IPS-NIHi7 (cell line): Measurements from ENCODE around the gene EIF2S2.
"Not testable (repeated sequence)": the region's sequence is repeated elsewhere in the genome, so short reads cannot be mapped to it uniquely, and the experiment has no call there.

Experiments
- DNase-seq: peaks from one replicate; pipeline ENCODE4 v3.0.0; 2012; ENCODE audit warnings: mixed read lengths; ENCODE audit errors: extremely low spot score

Gene EIF2S2, protein sequence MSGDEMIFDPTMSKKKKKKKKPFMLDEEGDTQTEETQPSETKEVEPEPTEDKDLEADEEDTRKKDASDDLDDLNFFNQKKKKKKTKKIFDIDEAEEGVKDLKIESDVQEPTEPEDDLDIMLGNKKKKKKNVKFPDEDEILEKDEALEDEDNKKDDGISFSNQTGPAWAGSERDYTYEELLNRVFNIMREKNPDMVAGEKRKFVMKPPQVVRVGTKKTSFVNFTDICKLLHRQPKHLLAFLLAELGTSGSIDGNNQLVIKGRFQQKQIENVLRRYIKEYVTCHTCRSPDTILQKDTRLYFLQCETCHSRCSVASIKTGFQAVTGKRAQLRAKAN

DNA sequence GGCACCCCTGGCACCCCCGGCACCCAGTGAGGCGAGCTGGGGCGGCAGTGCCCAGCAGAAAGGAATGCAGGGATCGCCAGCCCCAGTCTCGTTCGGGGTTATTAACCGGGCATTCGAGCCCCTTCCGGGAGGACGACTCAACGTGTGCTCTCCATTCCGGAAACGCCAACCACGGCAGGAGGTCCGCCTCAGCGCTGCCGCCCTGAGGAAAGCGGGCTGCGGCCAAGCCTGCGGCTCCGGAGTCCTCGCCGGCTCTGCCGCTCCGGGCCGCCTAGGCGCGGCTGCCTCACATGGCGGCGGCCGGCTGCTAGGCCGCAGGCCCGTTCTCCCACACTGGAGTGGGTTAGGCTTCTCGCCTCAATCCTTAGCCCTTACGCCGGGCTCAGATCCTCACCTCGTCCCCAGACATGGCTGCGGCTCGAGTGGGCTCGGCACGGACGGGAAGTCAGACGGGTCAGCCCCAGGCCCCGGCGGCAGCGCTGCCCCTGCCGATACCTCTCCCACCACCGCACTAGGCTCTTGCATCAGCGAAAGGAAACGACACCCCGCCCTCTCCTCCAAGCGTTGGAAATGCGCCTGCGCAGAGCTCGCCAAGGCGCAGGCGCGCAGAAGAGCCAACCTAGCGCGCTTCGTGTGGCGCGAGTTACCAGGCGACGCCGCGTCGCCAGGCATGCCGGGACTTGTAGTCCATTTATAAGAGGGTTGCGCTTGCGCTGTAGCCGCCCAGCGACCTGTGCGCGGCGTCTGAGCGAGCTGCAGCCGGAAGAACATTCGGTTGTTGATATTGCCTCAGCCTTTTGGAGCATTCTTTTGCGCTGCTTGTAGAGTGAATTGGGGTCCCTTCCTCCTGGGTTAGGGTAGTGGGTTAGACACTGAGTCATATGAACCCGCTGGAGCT is at the start of gene EIF2S2:
TSS of gene EIF2S2 (minus strand) at position 542 of the 898 bp plus-strand sequence. CDS start at position 409, 133 bp downstream.
- peak; percentile 98 for DNase-seq

DNA sequence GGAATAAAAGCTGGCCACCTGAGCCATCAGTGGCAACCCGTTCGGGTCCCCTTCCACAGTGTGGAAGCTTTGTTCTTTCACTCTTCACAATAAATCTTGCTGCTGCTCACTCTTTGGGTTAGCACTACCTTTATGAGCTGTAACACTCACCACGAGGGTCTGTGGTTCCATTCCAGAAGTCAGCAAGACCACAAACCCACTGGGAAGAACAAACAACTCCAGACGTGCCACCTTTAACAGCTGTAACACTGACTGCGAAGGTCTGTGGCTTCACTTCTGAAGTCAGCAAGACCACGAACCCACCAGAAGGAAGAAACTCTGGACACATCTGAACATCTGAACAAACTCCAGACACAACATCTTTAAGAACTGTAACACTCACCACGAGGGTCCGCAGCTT is 45.7 kb upstream of the EIF2S2 start:
- not testable (repeated sequence) for DNase-seq

DNA sequence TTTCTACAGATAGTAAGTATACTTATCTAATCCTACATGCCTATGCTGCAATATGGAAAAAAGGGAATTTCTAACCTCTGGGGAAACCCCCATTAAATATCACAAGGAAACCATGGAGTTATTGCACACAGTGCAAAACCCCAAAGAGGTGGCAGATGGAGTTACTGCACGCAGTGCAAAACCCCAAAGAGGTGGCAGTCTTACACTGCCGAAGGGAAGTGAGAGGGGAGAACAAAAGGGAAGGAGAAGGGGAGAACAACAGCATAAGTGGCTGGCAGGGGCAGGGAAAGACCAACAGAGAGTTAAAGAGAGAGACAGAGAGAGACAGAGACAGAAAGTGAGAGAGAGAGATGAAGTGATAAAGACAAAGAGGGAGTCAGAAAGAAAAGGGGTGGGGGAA is 43.8 kb upstream of the EIF2S2 start:
- DNase-seq, result no peak

DNA sequence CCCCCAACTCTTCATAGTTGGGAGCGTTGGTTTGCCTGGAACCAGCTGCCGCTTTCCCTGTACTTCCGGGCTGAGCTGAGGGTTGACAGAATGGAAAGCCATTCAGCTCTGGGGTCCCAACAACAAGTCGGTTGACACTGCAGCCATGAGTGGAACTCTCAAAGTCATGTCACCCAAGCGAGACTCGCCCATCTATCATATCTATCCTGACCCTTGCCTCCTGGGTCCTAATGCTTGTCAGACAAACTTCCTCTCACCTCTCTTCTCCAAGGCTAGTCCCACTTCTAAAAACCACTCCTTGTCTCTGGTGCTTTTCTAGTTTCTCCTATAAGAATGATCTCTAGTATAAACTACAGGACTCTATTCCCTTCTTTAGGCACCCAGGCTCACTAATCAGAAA is 41.1 kb upstream of the EIF2S2 start:
- DNase-seq, result not testable (repeated sequence)

DNA sequence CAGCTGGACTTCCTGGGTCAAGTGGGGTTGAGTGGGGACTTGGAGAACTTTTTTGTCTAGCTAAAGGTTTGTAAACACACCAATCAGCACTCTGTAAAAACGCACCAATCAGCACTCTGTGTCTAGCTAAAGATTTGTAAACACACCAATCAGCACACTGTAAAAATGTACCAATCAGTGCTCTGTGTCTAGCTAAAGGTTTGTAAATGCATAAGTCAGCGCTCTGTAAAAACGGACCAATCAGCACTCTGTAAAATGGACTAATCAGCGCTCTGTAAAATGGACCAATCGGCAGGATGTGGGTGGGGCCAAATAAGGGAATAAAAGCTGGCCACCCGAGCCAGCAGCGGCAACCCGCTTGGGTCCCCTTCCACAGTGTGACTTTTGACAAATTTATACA is 40.0 kb upstream of the EIF2S2 start:
- not testable (repeated sequence) for DNase-seq

DNA sequence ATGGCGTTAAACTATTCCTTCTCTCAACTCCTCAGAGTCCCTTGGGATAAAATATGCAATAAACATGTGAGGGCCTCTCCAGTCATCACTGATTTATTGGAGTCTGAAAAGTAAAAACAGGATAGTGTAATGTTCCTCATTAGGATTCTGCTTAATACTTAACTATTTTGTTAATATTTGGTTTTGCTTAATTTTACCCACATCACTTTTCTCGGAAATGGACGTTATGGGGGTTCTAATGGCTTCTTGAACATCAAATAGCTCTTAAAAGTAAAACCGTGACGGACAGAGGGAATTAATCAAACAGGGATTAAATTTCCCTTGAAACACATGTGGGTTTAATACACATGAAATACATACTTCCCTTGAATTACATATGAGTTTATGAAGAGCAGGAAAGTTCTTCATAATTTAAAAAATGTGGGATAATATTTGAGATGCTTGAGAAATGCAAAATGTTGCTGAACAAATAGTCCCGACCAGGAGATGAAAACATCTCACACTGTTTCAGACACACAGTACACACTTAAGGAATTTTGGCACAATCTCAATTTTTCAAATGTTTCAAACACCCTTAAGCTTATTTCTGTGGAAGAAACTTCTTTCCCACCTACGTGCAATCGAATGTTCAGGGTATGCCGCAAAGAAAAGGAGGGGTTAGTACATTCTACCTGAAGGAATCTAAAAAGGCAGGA is 38.4 kb upstream of the EIF2S2 start:
- no peak for DNase-seq

DNA sequence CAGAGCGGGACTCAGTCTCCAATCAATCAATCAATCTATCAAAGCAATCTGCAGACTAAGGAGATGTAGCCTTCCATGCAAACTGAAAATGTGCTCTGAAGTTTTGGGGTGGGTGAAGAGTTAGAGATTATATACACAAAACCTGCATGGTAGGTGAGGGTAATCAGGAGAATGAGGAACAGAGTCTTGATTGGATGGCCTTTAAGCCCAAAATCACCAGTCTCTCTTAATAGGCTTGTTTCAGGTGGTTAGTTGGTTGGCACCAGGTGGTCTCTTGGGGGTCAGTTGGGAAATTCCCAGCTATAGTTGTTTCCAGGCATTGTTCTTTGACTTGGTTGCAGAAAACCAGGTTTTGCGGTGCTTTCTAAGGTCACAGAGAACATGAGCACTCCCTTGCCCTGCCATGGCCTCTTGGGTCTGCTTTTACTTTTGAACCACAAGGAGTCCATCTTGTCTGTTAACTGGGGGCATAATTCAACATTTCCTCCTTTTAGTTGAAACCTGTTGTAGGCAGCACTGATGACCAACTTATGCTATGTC is 33.3 kb upstream of the EIF2S2 start:
- no peak for DNase-seq

DNA sequence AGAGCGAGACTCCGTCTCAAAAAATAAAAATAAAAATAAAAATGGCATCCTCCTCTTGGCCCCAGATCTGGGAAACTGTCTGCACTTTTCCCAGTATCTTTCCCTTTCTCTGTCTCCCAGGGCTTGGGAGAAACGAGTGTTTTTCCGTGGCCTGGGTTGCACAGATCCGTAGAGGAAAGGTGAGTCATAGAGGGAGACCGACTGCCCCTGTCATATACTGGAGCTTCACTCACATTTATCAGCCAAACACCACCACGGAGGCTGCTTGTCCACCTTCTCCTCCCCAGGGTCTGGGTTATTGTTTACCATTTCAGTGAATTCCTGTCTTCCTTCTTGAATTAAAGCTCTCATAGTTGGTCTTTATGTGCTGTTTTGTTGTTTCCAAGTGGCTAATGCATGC is 31.9 kb upstream of the EIF2S2 start:
- no peak for DNase-seq

DNA sequence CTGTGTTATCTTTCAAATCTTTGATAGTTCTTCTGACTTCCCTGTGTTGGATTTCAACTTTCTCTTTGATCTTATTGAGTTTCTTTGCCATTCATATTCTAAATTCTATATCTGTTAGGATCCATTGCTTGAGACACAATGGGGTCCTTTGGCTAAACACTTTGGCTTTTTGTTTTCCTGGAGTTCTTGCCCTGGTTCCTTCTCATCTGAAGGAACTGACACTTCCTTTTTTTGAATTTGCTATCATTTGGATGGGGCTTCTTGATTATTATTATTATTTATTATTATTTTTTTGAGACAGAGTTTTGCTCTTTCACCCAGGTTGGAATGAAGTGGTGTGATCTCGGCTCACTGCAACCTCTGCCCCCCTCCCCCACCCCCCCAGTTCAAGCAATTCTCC is 30.1 kb upstream of the EIF2S2 start:
- DNase-seq, result no peak

DNA sequence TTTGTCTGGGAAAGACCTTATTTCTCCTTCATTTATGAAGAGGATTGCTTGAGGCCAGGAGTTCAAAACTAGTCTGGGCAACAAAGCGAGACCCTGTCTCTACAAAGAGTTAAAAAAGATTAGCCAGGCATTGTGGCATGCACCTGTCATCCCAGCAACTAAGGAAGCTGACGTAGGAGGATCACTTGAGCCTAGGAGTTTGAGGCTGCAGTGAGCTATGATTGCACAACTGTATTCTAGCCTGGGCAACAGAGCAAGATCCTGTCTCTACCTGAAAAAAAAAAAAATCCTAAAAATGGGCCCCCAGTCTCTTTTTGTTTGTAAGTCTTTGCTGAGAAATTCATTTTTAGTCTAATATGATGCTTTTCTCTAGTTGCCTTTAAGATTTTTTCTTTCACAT is 29.2 kb upstream of the EIF2S2 start:
- DNase-seq, result no peak

DNA sequence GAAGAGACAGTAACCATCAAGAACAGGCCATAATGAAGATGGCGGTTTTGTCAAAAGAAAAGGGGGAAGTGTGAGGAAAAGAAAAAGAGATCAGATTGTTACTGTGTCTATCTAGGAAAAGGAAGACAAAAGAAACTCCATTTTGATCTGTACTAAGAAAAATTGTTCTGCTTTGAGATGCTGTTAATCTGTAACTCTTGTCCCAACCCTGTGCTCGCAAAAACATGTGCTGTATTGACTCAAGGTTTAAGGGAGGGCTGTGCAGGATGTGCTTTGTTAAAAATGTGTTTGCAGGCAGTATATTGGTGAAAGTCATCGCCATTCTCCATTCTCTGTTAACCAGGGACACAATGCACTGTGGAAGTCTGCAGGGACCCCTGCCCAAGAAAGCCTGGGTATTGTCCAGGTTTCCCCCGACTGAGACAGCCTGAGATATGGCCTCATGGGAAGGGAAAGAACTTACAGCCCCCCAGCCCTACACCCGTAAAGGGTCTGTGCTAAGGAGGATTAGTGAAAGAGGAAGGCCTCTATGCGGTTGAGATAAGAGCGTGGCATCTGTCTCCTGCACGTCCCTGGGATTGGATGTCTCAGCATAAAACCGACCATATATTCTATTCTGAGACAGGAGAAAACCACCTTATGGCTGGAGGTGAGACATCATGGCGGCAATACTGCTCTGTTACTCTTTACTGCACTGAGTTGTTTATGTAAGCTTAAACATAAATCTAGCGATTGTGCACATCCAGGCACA is 23.7 kb upstream of the EIF2S2 start:
- not testable (repeated sequence) for DNase-seq

DNA sequence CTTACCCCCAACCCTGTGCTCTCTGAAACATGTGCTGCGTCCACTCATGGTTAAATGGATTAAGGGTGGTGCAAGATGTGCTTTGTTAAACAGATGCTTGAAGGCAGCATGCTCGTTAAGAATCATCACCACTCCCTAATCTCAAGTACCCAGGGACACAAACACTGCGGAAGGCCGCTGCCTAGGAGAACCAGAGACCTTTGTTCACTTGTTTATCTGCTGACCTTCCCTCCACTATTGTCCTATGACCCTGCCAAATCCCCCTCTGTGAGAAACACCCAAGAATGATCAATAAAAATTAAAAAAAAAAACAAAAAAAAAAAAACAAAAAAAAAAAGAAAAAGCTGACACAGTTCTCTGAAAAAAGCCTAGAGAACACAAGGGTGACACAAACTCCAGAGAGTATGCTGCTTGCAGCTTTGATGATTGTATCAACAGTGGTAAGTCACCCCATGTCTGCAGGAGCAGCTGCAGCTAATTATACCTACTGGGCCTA is 21.4 kb upstream of the EIF2S2 start:
- DNase-seq, result not testable (repeated sequence)

DNA sequence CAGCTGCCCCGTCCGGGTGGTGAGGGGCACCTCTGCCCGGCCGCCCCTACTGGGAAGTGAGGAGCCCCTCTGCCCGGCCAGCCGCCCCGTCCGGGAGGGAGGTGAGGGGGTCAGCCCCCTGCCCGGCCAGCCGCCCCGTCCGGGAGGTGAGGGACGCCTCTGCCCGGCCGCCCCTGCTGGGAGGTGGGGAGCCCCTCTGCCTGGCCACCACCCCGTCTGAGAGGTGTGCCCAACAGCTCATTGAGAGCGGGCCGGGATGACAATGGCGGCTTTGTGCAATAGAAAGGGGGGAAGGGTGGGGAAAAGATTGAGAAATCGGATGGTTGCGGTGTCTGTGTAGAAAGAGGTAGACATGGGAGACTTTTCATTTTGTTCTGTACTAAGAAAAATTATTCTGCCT is 20.9 kb upstream of the EIF2S2 start:
- DNase-seq, result not testable (repeated sequence)

DNA sequence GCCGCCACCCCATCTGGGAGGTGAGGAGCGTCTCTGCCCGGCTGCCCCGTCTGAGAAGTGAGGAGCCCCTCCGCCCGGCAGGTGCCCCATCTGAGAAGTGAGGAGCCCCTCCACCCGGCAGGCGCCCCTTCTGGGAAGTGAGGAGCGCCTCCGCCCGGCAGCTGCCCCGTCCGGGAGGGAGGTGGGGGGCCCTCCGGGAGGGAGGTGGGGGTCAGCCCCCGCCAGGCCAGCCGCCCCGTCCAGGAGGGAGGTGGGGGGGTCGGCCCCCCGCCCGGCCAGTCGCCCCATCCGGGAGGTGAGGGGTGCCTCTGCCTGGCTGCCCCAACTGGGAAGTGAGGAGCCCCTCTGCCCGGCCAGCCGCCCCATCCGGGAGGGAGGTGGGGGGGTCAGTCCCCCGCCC is 20.4 kb upstream of the EIF2S2 start:
- not testable (repeated sequence) for DNase-seq

DNA sequence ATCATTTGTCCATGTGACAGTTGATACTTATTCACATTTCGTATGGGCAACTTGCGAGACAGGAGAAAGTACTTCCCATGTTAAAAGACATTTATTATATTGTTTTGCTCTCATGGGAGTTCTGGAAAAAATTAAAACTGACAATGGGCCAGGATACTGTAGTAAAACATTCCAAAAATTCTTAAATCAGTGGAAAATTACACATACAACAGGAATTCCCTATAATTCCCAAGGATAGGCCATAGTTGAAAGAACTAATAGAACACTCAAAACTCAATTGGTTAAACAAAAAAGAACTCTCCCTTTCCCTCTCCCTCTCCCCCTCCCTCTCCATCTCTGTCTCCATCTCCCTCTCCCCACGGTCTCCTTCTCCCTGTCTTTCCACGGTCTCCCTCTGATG is 19.4 kb upstream of the EIF2S2 start:
- no peak for DNase-seq

DNA sequence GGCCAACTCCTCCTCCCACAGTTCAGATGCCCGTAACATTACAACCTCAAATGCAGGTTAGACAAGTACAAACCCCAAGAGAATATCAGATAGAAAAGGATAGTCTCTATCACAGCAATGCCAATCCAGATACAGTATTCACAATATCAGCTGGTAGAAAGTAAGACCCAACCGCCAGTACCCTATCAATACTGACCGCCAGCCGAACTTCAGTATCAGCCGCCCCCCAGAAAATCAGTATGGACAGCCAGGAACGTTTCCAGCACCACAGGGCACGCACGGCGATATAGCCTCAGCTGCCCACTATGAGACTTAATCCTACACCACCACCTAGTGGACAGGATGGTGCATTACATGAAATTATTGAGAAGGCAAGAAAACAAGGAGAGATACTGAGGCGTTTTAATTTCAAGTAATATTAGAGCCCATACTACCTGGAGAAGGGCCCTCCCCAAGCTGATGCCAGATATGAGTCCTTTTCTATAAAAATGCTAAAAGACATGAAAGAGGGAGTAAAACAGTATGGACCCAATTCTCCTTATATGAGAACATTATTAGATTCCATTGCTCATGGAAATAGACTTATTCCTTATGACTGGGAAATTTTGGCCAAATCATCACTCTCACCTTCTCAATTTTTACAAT is 17.6 kb upstream of the EIF2S2 start:
- peak; percentile 77 for DNase-seq

DNA sequence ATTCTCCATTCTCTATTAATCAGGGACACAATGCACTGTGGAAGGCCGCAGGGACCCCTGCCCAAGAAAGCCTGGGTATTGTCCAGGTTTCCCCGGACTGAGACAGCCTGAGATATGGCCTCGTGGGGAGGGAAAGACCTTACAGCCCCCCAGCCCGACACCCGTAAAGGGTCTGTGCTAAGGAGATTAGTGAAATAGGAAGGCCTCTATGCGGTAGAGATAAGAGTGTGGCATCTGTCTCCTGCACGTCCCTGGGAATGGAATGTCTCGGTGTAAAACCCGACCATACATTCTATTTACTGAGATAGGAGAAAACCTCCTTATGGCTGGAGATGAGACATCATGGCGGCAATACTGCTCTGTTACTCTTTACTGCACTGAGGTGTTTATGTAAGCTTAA is 15.7 kb upstream of the EIF2S2 start:
- no peak for DNase-seq

DNA sequence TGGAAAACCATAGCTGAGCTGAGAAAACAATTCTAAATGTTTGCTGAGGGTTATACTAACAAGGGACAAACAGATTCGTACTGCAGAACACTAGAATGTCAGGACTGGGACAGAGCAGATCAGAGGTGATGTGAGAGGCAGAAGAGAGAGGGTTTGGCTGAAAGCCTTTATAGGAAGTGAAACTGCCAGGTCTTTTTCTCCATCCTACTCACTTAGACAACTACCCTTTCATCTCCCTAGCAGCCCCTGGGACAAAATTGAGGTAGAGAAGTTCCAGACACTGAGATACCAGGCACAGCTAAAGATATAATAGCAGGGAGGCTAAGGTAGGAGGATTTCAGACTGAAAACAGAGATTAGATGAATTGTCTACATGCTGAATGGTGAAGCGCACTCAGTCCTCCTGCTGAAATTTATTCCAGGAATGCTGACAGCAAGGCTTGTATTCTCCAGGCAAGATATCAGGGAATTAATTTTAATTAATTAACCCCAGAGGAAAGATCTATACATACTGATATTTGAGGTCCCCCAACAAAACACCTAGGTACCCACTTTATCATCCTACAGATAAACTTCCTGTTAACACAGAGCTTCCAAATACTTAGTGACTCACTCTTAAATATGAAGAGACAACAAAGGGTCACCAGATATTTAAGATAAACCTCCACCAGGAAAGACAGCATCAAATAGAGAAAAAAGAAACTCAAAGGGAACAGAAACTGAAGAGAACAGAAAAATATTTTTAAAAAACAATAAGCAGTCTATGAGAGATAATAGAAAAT is 12.6 kb upstream of the EIF2S2 start:
- no peak for DNase-seq

DNA sequence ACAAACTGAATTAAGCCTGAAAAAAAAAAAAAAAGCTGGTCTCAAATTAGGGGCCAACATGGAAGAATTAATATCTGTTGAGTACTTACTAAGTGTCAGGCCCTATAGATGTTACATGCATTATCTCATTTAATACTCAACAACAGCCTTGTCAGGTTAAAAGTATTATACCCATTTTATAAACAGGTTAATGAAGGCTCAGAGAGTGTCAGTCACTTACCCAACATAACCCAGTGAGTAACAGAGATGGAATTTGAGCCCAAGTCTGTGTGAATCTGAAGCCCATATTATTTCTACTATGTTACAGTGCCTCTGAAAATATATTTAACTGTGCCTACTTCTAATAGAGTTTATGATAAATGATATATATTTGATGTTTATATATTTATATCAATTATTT is 11.3 kb upstream of the EIF2S2 start:
- no peak for DNase-seq
